ENCODE measurements around the gene NFKB2. TPM values are rescaled to one million over a fixed set of nuclear protein-coding genes. Genes with fewer than 3 reads are reported as not detected.

Gene NFKB2
- total RNA-seq, 1 experiment from 2014 or later: 64.7 TPM

DNA sequence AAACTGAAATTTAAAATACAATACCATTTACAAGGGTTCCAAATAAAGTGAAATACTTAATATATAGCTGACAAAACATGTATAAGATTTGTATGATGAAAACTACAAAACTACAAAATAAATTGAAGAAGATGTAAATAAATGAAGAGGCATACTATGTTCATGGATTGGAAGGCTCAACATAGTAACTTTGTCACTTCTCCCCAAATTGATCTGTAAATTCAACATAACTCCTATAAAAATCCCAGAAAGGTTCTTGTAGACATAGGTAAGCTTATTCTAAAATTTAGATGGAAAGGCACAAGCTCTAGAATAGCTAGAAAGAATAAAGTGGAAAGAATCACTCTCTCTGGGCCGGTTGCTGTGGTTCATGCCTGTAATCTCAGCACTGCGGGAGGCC is 24.2 kb upstream of the NFKB2 start:
- CTCF ChIA-PET: interaction anchor here (0.6 kb wide), 1 partner anchor 544 kb away, joined by 3 read pairs; no protein-coding TSS in a partner anchor
- TF ChIP-seq, protein P1, sequence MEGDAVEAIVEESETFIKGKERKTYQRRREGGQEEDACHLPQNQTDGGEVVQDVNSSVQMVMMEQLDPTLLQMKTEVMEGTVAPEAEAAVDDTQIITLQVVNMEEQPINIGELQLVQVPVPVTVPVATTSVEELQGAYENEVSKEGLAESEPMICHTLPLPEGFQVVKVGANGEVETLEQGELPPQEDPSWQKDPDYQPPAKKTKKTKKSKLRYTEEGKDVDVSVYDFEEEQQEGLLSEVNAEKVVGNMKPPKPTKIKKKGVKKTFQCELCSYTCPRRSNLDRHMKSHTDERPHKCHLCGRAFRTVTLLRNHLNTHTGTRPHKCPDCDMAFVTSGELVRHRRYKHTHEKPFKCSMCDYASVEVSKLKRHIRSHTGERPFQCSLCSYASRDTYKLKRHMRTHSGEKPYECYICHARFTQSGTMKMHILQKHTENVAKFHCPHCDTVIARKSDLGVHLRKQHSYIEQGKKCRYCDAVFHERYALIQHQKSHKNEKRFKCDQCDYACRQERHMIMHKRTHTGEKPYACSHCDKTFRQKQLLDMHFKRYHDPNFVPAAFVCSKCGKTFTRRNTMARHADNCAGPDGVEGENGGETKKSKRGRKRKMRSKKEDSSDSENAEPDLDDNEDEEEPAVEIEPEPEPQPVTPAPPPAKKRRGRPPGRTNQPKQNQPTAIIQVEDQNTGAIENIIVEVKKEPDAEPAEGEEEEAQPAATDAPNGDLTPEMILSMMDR (IDR thresholded peaks at IDR 0.05; ENCODE audit: unreplicated experiment): no peak
- Mint-ChIP-seq H3K4me1 (ENCODE audit: low read depth, unreplicated experiment) (peaks cover 16% of the 10 kb centered on the region), H3K27ac (ENCODE audit: unreplicated experiment) (no peak overlapping the region), H3K9me3 (ENCODE audit: low read depth, unreplicated experiment) (no peaks in the 10 kb centered on the region), H3K27me3 (ENCODE audit: unreplicated experiment) (no peaks in the 10 kb centered on the region), H3K4me3 (ENCODE audit: low read depth, unreplicated experiment) (no peak overlapping the region), H3K36me3 (ENCODE audit: insufficient read depth, unreplicated experiment) (peaks cover 29% of the 10 kb centered on the region)
- DNase-seq: no peak
- intact Hi-C loops (cut with micrococcal nuclease; ENCODE audit: unreplicated experiment): no loop called here
- BruUV-seq (replicated peaks): no TSS peak

DNA sequence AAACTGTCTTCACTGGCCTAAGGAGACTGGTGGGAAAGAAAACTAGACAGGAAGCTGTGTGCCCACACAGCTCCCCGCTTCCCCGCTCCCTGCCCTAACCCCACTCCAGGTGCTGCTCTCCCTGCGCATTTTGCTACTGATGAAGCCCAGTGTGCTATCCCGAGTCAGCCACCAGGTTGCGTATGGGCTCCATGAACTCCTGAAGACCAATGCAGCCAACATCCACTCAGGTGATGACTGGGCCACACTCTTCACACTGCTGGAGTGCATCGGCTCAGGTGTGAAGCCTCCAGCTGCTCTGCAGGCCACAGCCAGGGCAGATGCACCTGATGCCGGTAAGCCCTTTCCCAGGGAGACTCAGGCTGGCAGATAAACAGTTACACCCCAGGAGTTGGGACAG is 20.3 kb upstream of the NFKB2 start:
- intact Hi-C loops (cut with micrococcal nuclease; ENCODE audit: unreplicated experiment): no loop called here
- H3K27ac Mint-ChIP-seq (ENCODE audit: unreplicated experiment): no peak overlapping the region
- peaks cover 33% of the 10 kb centered on the region for H3K36me3 Mint-ChIP-seq (ENCODE audit: insufficient read depth, unreplicated experiment)
- BruUV-seq (replicated peaks): no TSS peak
- no peaks in the 10 kb centered on the region for H3K4me1 Mint-ChIP-seq (ENCODE audit: low read depth, unreplicated experiment)
- H3K4me3 Mint-ChIP-seq (ENCODE audit: low read depth, unreplicated experiment): no peak overlapping the region
- TF ChIP-seq, protein P1 (IDR thresholded peaks at IDR 0.05; ENCODE audit: unreplicated experiment): no peak
- DNase-seq: no peak
- no peaks in the 10 kb centered on the region for H3K9me3 Mint-ChIP-seq (ENCODE audit: low read depth, unreplicated experiment)
- no peaks in the 10 kb centered on the region for H3K27me3 Mint-ChIP-seq (ENCODE audit: unreplicated experiment)
- CTCF ChIA-PET: no interaction called here

DNA sequence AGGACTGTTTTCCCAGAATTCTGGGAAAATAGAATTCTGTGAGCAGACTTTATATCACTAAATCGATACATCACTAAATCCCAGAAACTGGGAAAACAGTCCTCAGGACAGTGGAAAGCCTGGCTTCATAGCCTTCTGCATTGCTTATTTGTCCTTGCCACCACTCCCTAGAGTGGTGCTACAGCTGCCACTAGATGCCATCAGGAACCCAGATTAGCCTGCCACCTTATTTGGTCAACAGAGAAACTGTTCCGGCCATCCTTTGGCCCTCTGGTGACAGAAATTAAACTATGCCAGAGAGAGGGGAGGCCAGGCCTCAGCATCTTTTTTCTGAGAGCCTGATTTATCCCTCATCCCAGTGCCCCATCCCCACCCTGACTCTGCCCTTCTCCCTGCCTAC is 19.6 kb upstream of the NFKB2 start:
- CTCF ChIA-PET: interaction anchor here (0.5 kb wide), 1 partner anchor 69 kb away, joined by 5 read pairs; no protein-coding TSS in a partner anchor
- Mint-ChIP-seq H3K27ac (ENCODE audit: unreplicated experiment) (no peak overlapping the region), H3K4me1 (ENCODE audit: low read depth, unreplicated experiment) (no peaks in the 10 kb centered on the region), H3K4me3 (ENCODE audit: low read depth, unreplicated experiment) (no peak overlapping the region), H3K27me3 (ENCODE audit: unreplicated experiment) (no peaks in the 10 kb centered on the region), H3K9me3 (ENCODE audit: low read depth, unreplicated experiment) (no peaks in the 10 kb centered on the region), H3K36me3 (ENCODE audit: insufficient read depth, unreplicated experiment) (peaks cover 38% of the 10 kb centered on the region)
- intact Hi-C loops (cut with micrococcal nuclease; ENCODE audit: unreplicated experiment): no loop called here
- DNase-seq: no peak
- TF ChIP-seq, protein P1 (IDR thresholded peaks at IDR 0.05; ENCODE audit: unreplicated experiment): no peak
- no TSS peak for BruUV-seq (replicated peaks)

DNA sequence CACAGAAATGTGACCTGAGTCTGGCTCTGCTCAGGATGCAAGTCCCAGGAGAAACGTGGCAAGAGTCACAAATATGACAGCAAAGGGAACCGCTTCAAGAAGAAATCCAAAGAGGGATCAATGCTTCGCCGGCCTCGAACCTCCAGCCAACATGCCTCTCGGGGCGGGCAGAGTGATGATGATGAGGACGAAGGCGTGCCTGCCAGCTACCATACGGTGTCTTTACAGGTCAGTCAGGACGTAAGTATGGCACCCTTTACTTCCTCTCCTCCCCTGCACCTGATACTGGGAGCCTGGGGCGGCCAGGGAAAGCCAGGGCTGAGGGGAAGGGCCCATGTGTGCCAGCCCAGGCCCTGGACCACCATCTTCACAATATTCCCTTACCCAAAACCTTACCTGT is 18.6 kb upstream of the NFKB2 start:
- Mint-ChIP-seq H3K4me3 (ENCODE audit: low read depth, unreplicated experiment) (no peak overlapping the region), H3K27me3 (ENCODE audit: unreplicated experiment) (no peaks in the 10 kb centered on the region), H3K4me1 (ENCODE audit: low read depth, unreplicated experiment) (no peaks in the 10 kb centered on the region), H3K27ac (ENCODE audit: unreplicated experiment) (no peak overlapping the region), H3K36me3 (ENCODE audit: insufficient read depth, unreplicated experiment) (peaks cover 48% of the 10 kb centered on the region), H3K9me3 (ENCODE audit: low read depth, unreplicated experiment) (no peaks in the 10 kb centered on the region)
- no peak for DNase-seq
- CTCF ChIA-PET: no interaction called here
- intact Hi-C loops (cut with micrococcal nuclease; ENCODE audit: unreplicated experiment): no loop called here
- TF ChIP-seq, protein P1 (IDR thresholded peaks at IDR 0.05; ENCODE audit: unreplicated experiment): no peak
- no TSS peak for BruUV-seq (replicated peaks)

Data from Calu3 (cell line).